Inflammatory macrophage treated with lipopolysaccharide for 1 hour (primary cell): ENCODE results near the gene CCNF.
"Not testable (repeated sequence)": the region's sequence is repeated elsewhere in the genome, so short reads cannot be mapped to it uniquely, and the experiment has no call there.

ENCODE experiments used
- DNase-seq, 2 donors: peaks; one replicate each; pipeline ENCODE4 v3.0.0-alpha.2; 2020 to 2022

CCNF gene, protein sequence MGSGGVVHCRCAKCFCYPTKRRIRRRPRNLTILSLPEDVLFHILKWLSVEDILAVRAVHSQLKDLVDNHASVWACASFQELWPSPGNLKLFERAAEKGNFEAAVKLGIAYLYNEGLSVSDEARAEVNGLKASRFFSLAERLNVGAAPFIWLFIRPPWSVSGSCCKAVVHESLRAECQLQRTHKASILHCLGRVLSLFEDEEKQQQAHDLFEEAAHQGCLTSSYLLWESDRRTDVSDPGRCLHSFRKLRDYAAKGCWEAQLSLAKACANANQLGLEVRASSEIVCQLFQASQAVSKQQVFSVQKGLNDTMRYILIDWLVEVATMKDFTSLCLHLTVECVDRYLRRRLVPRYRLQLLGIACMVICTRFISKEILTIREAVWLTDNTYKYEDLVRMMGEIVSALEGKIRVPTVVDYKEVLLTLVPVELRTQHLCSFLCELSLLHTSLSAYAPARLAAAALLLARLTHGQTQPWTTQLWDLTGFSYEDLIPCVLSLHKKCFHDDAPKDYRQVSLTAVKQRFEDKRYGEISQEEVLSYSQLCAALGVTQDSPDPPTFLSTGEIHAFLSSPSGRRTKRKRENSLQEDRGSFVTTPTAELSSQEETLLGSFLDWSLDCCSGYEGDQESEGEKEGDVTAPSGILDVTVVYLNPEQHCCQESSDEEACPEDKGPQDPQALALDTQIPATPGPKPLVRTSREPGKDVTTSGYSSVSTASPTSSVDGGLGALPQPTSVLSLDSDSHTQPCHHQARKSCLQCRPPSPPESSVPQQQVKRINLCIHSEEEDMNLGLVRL

DNA sequence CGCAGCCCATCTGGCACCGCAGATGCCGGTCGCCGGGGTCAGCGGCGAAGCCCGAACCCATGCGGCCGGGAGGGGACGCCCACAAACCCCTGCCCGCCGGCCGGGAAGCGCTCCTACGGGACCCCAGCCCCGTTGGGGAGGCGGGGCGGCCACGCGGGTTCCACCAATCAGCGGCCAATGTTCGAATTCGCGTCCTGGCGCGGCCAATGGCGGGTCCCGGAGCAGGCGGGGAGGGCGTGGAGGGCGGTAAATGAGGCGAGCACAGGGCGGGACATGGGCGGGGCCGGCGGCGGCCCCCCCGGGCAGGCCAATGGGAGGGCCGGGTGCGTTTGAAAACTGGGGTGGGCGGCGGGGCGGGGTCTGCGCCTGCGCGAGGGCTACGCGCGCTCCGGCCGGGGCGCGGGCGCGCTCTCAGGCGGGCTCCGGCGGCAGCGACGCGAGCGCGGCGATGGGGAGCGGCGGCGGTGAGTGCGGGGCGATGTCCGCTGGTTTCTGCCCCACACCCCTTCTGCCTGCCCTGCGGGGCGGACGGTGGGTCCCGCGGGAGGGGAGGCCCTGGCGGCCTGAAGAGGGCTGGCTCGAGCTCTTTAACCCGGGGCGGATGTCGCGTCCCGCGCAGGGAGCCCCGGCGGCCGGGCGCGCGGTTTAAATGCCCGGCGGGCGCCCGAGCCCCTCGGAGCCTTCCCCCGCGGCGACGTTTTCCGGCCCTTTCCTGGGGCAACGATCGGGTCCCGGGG is at the start of gene CCNF:
Gene CCNF (plus strand): TSS at position 414 of the 737 bp plus-strand sequence. CDS start 35 bp downstream, at position 449.
- DNase-seq = peak; percentile 90 to 96

DNA sequence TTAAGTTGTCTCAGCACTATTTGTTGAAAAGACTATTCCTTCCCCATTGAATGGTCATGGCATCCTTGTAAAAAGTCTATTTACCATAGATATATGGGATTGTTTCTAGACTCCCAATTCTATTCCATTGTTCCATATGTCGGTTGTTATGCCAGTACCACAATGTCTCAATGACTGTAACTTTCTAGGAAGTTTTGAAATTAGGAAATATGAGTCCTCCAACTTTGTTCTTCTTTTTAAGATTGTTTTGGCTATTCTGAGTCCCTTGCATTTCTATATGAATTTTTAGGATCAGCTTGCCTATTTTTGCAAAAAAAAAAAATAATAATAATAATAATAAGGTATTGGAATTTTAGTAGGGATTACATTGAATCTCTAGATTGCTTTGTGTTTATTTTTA is 45.7 kb upstream of the CCNF start:
- peak; percentile 48 to 57 for DNase-seq

DNA sequence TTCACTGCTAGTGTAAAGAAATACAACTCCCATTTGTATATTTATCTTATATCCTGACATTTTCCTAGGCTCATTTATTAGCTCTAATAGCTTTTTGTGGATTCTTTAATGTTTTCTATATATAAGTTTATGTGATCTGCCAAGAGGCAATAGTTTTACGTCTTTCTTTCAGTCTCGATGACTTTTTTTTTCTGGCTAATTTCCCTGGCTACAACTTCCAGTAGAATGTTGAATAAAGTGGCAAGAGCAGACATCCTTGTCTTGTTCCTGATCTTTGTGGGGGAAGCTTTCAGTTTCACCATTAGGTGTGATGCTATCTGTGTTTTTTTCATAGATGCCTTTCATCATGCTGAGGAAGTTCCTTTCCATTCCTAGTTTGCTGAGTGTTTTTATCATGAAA is 44.8 kb upstream of the CCNF start:
- peak in 1 of 2 donors; percentile 36 for DNase-seq

DNA sequence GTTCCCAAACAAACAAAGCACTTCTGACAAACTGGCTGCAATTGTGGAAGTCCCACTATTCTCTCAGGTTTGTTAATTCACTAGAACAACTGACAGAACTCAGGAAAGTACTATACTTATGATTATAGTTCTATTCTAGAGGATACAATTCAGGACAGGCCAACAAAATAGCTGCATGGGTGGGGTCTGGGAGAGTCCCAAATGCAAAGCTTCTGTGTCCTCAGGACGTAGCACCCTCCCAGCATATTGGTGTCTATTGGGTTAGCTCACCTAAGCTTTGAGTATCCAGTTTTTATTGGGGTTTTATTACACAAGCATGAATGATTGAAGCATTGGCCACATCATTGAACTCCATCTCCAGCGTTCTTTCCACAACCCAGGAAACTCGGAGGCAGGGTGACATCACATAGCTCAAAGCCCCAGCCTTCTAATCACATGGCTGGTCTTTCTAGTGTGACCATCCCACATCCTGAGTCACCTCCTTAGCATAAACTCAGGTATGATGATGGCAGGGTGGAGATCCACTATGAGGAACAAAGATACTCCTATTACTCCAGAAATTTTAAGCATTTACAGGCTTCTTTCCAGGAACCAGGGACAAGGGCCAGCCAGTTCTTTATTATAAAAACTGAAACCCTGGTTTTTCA is 43.9 kb upstream of the CCNF start:
- DNase-seq = no peak

DNA sequence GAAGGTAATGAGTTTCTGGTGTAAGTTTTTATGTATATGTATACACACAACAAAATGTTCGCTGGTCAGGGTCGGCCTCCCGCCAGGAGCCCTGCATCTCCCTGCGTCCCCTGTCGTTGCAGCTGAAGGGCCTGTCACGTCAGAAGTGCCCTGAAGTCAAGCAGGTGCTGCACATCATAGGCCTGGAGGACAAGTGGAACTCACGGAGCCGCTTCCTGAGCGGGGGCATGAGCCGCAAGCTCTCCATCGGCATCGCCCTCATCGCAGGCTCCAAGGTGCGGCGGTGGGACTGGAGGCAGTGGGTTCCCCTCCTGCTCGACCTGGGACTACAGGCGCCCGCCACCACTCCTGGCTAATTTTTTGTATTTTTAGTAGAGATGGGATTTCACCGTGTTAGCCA is 43.3 kb upstream of the CCNF start:
- not testable (repeated sequence) for DNase-seq

DNA sequence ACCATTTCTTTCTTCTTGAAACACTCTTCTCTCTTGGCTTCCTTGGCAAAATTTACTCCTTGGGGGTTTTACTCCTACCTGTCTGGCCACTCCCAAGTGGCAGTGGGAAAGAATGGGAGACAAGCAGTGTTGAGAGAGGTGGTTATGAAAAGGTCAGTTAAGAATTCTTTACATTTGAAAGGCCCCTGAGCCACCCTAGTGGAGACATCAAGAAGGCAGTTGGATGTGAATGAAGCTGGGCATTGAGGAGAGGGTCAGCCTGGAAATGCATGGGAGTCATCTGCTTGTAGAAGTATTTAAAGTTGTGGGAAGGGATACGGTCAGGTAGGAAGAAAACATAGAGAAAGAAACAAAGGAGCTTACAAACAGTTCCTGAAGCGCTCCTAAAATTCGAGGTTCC is 42.3 kb upstream of the CCNF start:
- DNase-seq = no peak

DNA sequence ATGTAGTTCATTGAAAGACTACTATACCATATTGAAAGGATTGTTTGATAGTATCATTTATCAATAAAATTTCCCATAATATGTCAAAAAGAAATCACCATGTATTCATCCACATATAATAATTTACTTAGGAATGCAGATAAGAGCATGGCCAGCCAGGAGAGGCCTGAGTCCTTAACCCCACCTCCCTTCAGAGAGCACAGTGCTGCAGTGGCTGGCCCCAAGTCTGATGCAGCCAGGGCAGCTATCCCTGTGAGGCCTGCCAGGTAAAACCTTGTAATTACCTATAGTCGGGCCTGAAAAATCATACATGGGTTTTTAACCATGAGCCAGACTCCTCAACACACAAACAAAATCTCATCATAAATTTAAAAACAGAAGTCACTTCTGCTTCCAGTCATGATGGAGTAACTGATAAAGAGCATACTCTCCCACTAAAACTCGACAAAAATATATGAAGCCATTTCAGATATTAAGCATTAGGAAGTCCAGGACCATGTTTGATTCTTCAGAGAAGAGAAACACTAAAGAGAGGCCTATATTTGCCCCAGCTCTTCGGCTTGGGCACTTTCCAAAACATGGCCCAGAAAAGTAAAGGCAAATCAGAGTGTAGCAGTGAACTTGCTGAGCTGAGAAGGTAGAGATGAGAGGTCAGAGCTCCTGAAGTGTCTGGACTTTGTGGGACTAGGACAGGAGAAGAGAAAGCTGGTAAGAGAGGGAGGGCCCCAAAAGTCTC is 40.9 kb upstream of the CCNF start:
- DNase-seq = no peak

DNA sequence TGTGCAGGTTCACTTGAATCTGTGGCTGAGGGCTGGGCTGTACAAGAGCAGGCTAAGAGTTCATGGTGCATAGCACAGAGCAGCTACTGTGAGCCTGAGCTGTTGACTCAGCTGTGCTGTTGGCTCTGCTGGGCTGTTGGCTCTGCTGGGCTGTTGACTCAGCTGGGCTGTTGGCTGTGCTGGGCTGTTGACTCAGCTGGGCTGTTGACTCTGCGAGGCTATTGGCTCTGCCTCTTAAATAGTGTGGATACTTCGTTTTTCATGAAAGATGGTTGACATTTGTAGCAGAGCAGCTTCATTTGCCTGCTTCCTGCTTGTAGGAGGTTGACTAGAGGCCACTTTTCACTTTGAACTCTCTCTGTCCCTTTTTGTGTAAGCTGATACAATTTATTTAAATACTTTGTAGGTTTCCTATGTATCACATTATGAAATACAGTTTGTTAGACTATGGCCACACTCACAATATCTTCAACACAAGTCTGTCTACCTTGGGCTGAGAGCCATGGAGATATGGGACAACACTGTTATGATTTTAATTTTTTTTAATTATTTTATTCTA is 40.3 kb upstream of the CCNF start:
- DNase-seq = no peak

DNA sequence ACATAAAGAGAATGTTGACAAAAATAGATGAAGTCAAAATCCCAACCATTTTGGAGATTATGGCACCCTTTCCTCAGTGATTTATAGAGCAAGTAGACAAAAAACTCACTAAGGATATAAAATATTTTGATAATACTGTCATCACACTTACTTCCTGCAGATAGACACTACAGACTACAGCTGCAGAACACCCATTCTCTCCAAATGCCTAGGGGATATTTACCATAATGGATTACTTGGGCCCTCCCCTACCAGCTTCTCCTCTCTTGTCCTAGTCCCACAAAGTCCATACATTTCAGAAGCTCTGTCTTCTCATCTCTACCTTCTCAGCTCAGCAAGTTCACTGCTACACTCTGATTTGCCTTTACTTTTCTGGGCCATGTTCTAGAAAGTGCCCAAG is 37.2 kb upstream of the CCNF start:
- no peak for DNase-seq

DNA sequence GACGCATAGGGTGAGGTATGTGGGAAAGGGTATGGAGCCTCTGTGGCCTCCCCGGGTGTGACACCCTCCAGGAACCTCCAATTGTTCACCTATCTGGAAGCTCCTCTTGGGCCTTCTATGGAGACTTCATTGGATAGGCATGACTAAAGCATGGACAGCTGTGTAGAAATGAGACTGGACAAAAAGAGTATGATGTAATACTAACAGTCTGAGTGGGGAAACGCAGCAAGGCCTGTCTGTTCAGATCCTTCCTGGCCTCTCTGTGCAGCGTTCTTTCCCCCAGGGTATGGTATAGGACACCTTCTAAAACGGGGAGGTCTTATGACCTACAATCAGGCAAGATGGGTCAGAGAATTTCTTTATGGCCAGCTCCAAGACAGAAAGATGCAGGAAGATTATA is 30.7 kb upstream of the CCNF start:
- no peak for DNase-seq

DNA sequence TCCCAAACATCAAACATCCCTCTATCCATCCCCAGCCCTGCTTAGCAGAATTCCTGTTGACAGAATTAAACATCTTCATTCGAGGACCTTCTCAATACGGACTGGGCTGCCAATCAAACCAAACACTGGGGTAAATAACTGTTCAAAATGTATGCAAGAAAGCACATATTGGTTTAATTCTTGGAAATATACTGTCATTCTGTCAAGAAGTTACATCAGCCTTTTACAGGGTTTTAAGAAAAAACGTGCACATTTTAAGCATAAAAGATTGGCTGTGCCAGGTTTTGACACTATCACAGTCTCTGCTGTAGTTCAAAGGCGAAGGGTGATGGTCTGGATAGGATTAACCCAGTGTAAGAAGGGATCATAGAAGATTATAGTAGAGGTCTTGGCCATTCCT is 25.1 kb upstream of the CCNF start:
- DNase-seq = no peak

DNA sequence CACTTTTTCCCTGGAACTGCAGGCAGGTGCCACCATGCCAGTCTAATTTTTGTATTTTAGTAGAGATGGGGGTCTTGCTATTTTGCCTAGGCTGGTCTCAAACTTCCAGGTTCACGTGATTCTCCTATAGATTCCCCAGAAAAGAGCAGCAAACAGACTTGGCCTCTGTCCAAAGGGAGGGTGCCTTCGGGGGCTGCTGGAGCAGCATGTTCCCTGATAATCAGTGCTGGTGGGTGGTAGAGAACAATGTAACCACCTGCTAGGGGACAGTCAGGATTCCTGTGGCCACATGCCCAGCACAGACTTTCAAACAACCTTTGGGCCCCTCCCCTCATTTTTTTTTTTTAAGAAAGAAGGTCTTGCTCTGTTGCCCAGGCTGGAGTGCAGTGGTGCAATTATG is 14.2 kb upstream of the CCNF start:
- DNase-seq = no peak

DNA sequence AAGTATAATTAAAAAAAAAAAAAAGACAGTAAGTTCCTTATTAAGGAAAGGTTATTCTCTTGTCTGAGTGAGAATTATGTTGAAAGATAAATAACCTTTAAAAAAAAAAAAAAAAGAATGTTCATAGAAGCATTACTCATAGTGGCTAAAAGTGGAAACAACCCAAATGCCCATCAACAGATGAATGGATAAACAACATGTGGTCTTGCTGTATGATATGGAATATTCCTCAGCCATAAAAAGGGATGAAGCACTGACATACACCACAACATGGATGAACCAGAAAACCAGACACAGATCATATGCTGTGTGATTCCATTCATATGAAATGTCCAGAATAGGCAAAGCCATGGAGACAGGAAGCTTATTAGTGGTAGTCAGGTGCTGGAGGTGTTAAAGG is 9.2 kb upstream of the CCNF start:
- DNase-seq = no peak

DNA sequence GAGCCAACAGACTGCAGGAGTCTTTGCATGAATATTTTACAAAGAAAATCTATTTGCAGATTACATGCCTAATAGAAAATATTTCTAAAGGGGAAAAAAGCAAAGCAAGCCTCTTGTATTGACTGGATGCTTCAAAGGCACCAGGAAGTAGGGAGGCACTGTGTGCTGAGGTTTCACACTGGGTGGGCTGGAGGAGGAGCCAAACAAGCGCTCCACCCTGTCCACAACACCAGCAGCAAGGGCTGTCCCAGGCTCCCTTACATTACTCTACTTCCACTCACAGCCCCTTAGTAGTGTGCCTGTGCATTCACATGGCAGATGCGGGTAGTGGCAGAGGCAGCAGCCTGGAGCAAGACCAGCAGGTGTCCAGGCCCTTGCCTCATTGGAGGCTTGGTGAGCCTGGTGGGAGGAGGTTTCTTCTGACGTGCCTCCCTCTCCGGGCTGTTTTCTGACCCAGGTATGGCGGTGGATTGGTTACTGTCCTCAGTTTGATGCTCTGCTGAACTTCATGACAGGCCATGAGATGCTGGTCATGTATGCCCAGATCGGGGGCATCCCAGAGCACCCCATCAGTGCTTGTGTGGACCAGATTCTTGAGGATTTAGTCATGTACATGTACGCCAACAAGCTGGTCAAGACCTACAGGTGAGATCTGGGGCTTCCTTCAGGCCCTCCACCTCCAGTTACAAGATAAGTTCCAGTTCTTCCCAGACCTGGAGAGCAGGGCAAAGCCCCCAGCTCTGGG is 7.0 kb upstream of the CCNF start:
- DNase-seq = no peak

DNA sequence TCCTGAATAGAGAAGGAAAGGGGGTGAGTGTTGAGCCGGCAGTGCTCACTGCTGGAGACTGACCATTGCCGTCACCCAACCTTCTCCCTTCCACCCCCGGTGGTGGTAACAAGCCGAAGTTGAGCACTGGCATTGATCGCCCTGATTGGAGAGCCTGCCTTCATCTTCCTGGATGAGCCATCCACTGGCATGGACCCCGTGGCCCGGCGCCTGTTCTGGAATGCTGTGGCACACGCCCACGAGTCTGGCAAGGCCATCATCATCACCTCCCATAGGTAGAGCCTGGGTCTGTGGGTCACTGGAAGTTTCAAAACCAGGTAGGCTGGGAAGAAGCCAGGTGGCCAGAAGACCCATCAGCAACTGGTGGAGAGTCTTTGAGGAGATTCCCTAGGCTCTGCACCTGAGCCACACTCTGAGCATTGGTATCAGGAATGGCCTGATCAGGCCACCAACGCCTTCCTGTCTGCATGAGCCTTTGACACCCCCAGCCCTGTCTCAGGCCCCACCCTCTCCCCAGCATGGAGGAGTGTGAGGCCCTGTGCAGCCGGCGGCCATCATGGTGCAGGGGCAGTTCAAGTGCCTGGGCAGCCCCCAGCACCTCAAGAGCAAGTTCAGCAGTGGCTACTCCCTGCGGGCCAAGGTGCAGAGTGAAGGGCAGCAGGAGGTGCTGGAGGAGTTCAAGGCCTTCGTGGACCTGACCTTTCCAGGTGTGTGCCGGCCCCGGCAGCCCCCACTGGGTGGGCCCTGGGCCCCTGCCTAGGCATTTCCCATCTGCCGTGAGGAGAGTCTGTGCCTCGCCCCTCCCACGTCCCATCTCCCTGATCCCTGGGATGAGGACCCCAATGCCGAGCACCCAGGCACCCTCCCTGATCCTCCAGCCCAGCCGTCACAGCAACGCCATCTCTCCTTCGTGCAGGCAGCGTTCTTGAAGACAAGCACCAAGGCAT is 4.9 kb upstream of the CCNF start:
- DNase-seq = no peak

DNA sequence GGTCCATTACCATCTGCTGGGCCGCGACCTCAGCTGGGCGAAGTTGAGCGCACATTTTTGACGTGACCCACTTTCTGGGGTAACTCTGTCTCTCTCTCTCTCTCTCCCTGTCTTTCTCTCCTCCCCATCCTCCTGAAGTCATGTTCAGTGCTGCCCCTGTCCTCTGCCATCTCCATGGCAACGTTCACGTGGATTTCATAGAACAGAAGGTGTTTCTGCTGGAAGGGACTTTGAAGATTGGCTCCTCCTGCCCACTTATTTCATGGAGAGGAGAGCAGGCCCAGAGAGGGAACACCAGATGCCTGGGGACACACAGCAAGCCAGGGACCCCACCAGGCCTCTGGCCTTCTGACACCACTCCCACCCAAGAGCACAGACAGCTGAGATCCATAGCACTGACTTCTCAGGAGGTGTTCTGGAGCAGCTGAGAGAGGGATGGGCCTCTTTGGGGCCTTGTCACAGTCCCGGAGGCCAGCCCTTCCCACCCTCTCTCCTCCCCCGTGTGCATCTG is 4.2 kb upstream of the CCNF start:
- DNase-seq = no peak

DNA sequence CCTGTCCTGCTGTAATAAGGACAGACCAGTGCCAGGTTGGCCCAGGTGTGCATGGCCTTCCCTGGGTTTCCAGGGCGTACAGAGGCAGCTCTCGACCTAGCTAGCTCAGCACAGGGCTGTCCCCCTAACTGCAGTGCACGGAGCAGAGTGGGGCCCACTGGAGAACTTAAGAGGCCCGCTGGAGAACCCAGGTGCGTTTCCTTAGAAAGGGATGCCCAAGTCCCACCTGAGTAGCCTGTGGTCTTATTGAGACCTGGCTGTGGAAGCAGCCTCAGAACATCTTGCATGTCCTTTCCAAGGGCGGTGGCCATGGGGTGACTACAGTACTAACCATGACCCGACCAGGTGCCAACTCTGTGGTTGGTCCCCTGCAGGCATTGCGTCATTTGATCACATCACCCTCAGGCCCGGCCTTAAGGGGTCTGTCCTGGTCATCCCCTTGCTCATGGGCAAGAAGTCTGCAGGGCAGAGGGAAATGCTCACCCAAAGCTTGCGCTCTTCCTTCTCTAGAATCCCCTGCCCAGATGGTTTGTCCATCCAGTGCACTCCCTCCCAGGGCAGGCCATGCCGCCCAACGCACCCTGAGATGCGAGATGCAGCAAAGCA is 3.3 kb upstream of the CCNF start:
- no peak for DNase-seq

DNA sequence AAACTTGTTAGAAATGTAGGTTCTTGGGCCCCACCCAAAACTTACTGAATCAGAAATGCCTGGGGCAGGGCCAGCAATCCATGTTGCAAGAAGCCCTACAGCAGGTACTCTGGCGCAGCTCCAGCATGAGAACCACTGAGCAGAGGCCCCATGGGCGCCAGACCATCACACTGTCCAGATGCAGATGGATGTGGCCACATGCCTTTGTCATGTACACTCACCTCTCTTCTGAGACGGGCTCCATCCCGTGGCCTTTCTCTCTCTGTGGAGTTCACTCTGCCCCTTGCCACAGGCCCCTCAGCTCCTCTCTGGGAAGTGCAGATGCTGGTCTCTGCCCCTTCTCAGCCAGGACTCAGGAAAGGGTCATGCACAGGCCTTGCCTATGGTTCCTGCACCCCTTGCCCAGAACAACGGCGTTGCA is 2.3 kb upstream of the CCNF start:
- DNase-seq = no peak

DNA sequence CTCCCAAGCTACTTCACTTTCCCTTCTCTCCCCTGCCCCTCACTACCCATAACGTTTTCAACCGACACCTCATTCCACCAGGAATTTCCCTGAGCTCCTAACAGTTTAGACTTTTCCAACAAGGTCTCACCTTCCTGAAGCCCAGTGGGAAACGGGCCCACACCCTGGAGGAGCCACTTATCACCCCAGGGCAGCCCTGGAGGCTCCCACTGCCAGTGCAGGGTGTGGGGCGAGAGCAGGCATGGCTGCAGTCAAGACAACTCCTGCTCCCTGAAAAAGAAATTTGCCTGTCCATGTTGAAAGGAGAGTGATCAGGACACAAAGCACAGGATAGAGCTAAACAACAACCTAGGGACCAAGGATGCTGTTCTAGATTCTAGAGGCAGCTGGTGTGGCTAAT is 1.7 kb upstream of the CCNF start:
- no peak for DNase-seq
